Left ventricle myocardium superior (tissue), 1 donor: ENCODE measurements around the gene PGPEP1. TPM values are rescaled to one million over a fixed set of nuclear protein-coding genes. Genes with fewer than 3 reads are reported as not detected.
"Not testable (repeated sequence)": the region's sequence is repeated elsewhere in the genome, so short reads cannot be mapped to it uniquely, and the experiment has no call there.

Experiments
- ATAC-seq: fragments of 200-7000 bp; cut with Tn5 transposase; one replicate; pipeline ENCODE4 v1.9.1; 2020; ENCODE audit warnings: mild to moderate bottlenecking, moderate library complexity
- DNase-seq: peaks from one replicate; pipeline ENCODE4 v3.0.0-alpha.2; 2020
- intact Hi-C: fragments of 100-400 bp; cut with micrococcal nuclease; formaldehyde crosslinking; loops from one replicate; pipeline ENCODE4 v1.11.0; 2022
- total RNA-seq: library from RNA; stranded (reverse); fragmentation: NEBNext Ultra II Directional; extraction: Animal tissue kit (Norgen Biotek cat#: 25700); gene quantifications from one replicate; pipeline ENCODE4 v1.2.1, GENCODE V29; 2021
- donor health status: DM: no; HTN: yes; CAD: no; lungs with severe emphysema.

Gene PGPEP1
- total RNA-seq, 1 donor from 2014 or later: 41.2 TPM

DNA sequence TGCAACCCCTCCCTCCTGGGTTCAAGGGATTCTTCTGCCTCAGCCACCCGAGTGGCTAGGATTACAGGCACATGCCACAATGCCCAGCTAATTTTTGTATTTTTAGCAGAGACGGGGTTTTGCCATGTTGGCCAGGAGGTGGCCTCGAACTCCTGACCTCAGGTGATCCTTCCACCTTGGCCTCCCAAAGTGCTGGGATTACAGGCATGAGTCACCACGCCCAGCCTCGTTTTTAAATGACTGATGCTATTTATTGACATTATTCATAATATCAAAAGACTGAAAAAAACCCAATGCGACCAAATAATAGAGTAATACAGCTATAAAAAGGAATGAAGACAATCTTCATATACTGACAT, 16.0 kb upstream of the PGPEP1 start:
- not testable (repeated sequence) for DNase-seq, ATAC-seq
- intact Hi-C loops: loop anchor here (10.0 kb wide), 1 partner anchor 120 kb away; the partner anchor contains the start of gene RAB3A

DNA sequence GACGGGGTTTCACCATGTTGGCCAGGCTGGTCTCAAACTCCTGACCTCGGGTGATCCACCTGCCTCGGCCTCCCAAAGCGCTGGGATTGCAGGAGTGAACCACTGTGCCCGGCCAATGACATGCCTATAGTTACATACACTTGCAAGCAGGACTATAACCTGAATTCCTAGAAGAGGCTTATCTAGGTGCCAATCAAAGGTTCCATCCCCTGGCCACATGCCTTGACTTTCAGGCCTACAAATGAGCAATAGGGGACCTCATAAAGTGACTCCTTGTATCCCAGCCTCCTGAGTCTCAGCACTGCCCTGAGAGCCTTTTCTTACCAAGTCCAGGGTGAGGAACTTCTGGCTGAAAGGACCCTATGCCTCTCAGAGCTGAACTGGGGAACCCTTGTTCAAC, 13.6 kb upstream of the PGPEP1 start:
- intact Hi-C loops: loop anchor here (10.0 kb wide), 1 partner anchor 122 kb away; the partner anchor contains the start of gene RAB3A
- ATAC-seq: no peak
- no peak for DNase-seq

GRCh38 chr19:18328340-18329034, 11.9 kb upstream of the PGPEP1 start:
- intact Hi-C loops: loop anchor here (2.0 to 10.0 kb wide), 2 partner anchors 50 to 124 kb away; partner anchors contain the start of gene RAB3A
- peak; percentile 84 for DNase-seq
- peak; percentile 98 for ATAC-seq

- intact Hi-C loops: loop anchor here (2.0 to 10.0 kb wide), 2 partner anchors 50 to 124 kb away; partner anchors contain the start of gene RAB3A
- DNase-seq (no peak), ATAC-seq (peak; percentile 14)
Observed at GRCh38 chr19:18329035-18329376, 11.4 kb upstream of the PGPEP1 start.

DNA sequence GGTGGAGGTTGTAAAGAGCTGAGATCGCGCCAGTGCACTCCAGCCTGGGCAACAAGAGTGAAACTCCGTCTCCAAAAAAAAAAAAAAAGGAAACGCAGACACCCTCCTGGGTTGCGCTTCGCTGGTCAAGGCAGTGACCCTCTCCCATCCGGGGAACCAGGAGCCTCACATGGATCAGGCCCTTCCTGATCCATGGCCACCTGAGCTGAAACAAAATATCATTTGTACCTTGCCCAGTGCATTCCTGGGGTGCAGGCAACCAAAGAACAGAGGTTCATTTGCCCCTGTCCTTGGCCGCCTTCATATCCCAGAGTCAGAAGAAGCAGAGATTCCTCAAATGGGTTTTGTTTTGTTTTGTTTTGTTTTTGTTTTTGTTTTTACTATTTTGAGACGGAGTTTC, 9.5 kb upstream of the PGPEP1 start:
- ATAC-seq: no peak
- intact Hi-C loops: no loop called here
- DNase-seq: no peak

GRCh38 chr19:18332917-18333530, 7.4 kb upstream of the PGPEP1 start:
- intact Hi-C loops: no loop called here

DNA sequence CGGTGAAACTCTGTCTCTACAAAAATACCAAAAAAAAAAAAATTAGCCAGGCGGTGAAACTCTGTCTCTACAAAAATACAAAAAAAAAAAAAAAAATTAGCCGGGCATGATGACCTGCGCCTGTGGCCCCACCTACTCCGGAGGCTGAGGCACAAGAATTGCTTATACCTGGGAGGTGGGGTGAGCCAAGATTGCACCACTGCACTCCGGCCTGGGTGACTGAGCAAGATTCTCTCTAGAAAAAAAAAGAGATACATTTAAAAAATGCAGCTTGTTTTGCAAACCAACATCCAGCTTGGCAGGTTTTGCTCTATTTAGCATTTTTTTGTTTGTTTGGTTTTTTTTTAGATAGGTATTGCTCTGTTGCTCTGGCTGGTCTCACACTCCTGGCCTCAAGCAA, 6.7 kb upstream of the PGPEP1 start:
- intact Hi-C loops: no loop called here
- DNase-seq (no peak), ATAC-seq (no peak)

More at GRCh38 chr19:18332917-18333530, 7.4 kb upstream of the PGPEP1 start:
- ATAC-seq (no peak), DNase-seq (no peak)

- intact Hi-C loops: no loop called here
- ATAC-seq: no peak
- DNase-seq: no peak
Observed at GRCh38 chr19:18336121-18336520, 4.3 kb upstream of the PGPEP1 start.

DNA sequence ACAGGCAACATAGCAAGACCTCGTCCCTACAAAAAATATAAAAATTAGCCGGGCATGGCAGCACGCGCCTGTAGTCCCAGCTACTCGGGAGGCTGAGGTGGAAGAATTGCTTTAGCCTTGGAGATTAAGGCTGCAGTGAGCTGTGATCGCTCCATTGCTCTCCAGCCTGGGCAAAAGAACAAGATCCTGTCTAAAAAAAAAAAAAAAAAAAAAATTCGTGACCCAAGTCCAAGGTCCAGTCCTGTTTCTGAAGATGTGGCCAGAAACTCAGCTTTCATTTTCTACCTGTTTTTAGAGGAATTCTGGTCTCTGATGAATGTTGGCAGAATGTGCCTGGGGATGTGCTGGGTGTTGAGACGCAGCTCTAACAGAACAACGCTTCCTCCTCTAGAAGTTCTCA, 1.9 kb upstream of the PGPEP1 start:
- intact Hi-C loops: no loop called here
- ATAC-seq: no peak
- no peak for DNase-seq

GRCh38 chr19:18339723-18340122, 675 bp upstream of the PGPEP1 start:
- intact Hi-C loops: no loop called here
- no peak for DNase-seq
- no peak for ATAC-seq

- intact Hi-C loops: no loop called here
- ATAC-seq (peak; percentile 50), DNase-seq (peak; percentile 66)
Observed at GRCh38 chr19:18340990-18341868, 831 bp downstream of the PGPEP1 start.

DNA sequence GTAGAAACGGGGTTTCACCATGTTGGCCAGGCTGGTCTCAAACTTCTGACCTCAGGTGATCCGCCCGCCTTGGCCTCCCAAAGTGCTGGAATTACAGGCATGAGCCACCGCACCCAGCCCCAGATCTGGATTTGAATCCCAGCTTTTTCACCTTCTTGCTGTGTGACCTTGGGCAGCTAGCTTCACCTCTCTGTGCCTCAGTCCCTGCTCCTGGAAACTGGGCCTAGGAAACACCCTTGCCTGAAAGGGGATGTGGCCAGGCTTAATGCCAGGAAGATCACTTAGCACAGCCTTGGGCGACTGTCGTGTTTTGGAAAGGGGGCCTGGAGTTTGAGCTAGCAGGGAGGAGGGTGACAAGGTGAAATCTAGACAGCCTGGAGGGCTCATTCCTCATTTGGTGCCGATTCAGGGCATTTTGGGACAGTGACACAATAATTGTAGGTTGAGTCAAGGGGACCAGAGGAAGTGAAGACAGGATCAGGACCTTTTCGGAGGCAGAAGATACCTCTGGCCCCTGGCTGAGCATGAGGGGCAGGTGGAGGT, 1.8 kb downstream of the PGPEP1 start:
- ATAC-seq (no peak), DNase-seq (no peak)
- intact Hi-C loops: no loop called here

DNA sequence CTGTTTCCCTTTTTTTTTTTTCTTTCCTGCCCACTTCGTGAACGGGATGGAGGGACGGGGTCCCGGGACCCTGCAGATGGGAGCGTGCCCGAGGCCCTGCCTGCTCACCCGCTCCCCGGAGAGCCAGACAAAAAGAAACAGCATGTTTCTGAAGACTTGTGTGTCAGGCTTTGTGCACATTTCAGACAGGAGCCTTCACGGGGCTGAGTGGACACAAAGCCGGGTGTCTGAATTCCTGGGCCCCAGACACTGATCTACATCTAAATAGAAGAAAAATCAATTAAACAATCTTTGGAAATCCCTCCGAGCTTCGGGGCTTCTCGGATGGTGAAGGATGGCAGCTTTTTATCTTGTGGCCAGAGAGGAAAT, 4.2 kb downstream of the PGPEP1 start:
- intact Hi-C loops: no loop called here

DNA sequence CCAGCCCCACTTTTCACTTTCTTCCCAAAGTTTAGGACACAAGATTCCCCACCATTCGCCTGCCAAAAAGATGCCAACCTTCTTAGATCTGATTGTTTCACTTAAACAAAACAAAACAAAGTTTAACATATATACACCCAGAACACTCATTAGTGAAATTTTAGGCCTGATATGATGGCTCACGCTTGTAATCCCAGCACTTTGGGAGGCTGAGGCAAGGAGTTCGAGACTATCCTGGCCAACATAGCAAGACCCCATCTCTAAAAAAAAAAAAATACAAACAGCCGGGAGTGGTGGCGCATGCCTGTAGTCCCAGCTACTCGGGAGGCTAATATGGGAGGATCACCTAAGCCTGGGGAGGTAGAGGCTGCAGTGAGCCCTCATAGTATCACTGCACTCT, 4.9 kb downstream of the PGPEP1 start:
- intact Hi-C loops: no loop called here
- no peak for ATAC-seq
- no peak for DNase-seq

More for the DNA sequence above, 4.2 kb downstream of the PGPEP1 start:
- ATAC-seq (no peak), DNase-seq (no peak)

DNA sequence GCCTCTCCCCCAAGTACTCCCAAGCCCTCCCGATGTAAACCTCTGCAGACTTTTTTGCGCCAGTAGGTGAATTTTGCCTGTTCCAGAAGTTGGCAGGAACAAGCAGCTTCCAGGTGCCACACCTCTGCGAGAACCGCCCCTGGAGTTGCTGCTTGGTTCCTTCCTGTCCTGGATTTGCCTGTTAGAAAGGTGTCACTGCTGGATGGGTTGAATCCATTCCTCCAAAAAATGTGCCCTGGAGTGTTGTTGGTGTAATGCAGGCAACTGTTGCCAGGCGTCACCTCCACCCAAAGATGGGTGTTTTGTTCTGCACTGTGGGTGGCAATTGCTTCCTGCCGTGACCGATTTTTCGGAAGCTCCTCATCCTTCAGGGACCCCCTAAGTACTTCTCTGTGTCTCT, 5.7 kb downstream of the PGPEP1 start:
- ATAC-seq: no peak
- intact Hi-C loops: no loop called here
- DNase-seq: no peak

DNA sequence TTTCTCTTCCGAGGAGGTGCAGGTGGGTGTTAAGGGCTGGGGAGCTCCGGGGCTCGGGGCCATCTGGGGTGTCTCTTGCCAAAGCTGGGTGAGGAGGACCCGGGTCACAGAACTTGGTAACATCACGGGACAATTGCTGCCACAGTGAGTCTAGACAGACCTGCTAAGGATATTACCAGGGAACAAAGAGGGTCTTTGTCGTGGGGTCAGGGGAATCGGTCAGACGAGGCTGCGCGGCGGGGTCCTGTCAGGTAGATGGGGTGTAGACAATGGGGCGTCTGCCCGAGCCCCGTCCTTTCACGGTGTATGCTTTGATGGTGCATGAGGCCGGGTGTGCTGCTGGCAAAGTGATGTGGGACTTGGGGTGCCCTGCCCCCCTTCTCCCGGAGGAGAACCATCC, 7.8 kb downstream of the PGPEP1 start:
- intact Hi-C loops: no loop called here
- ATAC-seq (no peak), DNase-seq (no peak)

- DNase-seq, intact Hi-C loops: not testable (repeated sequence)
Observed at GRCh38 chr19:18348818-18349339, 8.5 kb downstream of the PGPEP1 start.

DNA sequence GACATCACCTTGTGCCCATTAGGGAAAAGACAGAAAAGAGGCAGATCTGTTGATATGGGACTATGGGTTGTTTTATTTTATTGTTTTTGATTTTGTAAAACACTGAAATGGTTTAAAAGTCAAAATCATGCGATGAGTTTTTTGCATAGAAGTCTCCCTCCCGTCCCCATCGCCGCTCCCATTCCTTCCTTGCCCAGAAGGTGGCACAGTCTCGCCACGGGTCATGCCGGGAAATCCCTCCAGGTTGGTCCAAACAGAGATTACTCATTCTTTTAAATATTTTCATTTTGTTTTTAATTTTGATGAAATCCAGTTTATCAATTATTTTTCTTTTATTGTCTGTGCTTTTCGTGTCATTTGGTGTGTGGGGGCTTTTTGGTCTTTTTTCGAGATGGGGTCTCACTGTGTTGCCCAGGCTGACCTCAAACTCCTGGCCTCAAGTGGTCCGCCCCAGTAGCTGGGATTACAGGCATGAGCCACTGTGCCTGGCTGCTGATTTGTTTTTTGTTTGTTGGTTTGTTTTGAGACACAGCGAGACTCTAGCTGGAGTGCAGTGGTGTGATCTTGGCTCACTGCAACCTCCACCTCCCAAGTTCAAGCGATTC, 9.2 kb downstream of the PGPEP1 start:
- ATAC-seq: peak; percentile 69
- intact Hi-C loops: no loop called here
- peak; percentile 65 for DNase-seq

More at GRCh38 chr19:18348818-18349339, 8.5 kb downstream of the PGPEP1 start:
- ATAC-seq: not testable (repeated sequence)

DNA sequence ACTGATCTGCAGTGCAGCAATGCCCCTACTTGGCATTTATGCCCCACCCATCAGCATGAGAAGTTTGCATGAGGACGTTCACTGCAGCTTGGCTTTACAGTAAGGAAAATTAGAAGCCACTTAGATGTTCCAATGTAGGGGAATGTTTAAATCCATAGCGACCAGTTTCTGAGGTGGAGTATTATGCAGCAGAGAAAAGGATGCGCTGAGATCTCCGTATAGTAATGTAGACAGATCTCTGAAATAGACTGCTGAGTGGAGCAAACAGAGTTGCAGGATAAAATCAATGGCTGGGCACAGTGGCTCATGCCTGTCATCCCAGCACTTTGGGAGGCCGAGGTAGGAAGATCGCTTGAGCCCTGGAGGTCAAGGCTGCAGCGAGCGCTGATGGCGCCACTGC, 10.1 kb downstream of the PGPEP1 start:
- intact Hi-C loops: no loop called here
- ATAC-seq (no peak), DNase-seq (no peak)
